Psoas muscle (tissue), 8 donors: Measurements from ENCODE around the gene CAMTA1. TPM values are rescaled to one million over a fixed set of nuclear protein-coding genes. Genes with fewer than 3 reads are reported as not detected.

Experiments
- ATAC-seq, 4 donors: fragments of 200-7000 bp; cut with Tn5 transposase; one replicate each; pipeline ENCODE4 v1.9.1; 2020; ENCODE audit warnings: moderate library complexity in 3 of 4, mild to moderate bottlenecking in 2 of 4
- DNase-seq, 2 donors: peaks; one replicate each; pipeline ENCODE4 v3.0.0-alpha.2; 2020
- H3K27ac ChIP-seq: fragments of 200-600 bp; one replicate; pipeline ENCODE4 v1.8.0; 2022
- H3K27me3 ChIP-seq, 3 donors: fragments of 200-600 bp in 1 of 3; one replicate each; pipeline versions ENCODE4 v1.6.1 to v1.8.0; 2013 to 2022; ENCODE audit warnings: low read length in 2 of 3, mild to moderate bottlenecking in 2 of 3, moderate library complexity in 1 of 3; ENCODE audit not compliant: insufficient read depth in 3 of 3
- H3K36me3 ChIP-seq, 2 donors: fragments of 200-600 bp in 1 of 2; one replicate each; pipeline versions ENCODE4 v1.6.1 to v1.8.0; 2013 to 2022; ENCODE audit warnings: low read depth in 1 of 2, mild to moderate bottlenecking in 1 of 2, moderate library complexity in 1 of 2; ENCODE audit not compliant: insufficient read depth in 1 of 2
- H3K4me1 ChIP-seq: fragments of 200-600 bp; one replicate; pipeline ENCODE4 v1.8.0; 2022
- H3K4me3 ChIP-seq: fragments of 200-600 bp; one replicate; pipeline ENCODE4 v1.8.0; 2022; ENCODE audit warnings: mild to moderate bottlenecking
- H3K9me3 ChIP-seq: fragments of 200-600 bp; one replicate; pipeline ENCODE4 v1.8.0; 2022
- WGBS, 3 donors: extraction: QIAGEN DNeasy Blood & Tissue Kit; methylation state at CpG; one replicate each; pipeline versions ENCODE4 v1.1.6 to v1.1.7; 2013; 5-methylcytosine and 5-hydroxymethylcytosine counted together
- intact Hi-C, 2 donors: fragments of 100-400 bp; cut with DNase I; formaldehyde crosslinking; loops; one replicate each; pipeline versions ENCODE4 v1.11.0 to v1.14.2; 2022
- polyA plus RNA-seq, 3 donors: library from polyadenylated mRNA; stranded (reverse); fragments of 200-250 nt; gene quantifications; one replicate each; pipeline ENCODE4 v1.2.3, GENCODE V29; 2013
- total RNA-seq, 4 donors: library from RNA; stranded (reverse); fragmentation: NEBNext Ultra II Directional in 2 of 4; extraction: Animal tissue kit (Norgen Biotek cat#: 25700) in 2 of 4; gene quantifications; one replicate each; pipeline versions ENCODE4 v1.2.1 to v1.2.4, GENCODE V29; 2021 to 2023
- TF ChIP-seq, protein P1 (sequence below): fragments of 200-600 bp; IDR thresholded peaks from one replicate; pipeline ENCODE4 v1.8.0; 2022; ENCODE audit warnings: antibody characterized with exemption
- donor health status: healthy with polysubstance abuse.
- donor health status: DM: no; HTN: no; CAD: no; lungs with moderate emphysema.
- donor health status: Bipolar disorder and iron deficiency.
- donor health status: healthy.
- donor health status: DM: yes; HTN: yes; CAD: no.
- donor health status: DM: no; HTN: no; CAD: no.
- donor health status: DM: no; HTN: no; CAD: no.
- donor health status: DM: yes; HTN: yes; CAD: no.

CAMTA1 gene
- total and polyA plus RNA-seq, 7 donors: 64.6 to 206 (median 76.5) TPM

- no peaks in the 10 kb centered on the region for H3K9me3 ChIP-seq
- intact Hi-C loops: loop anchor here in 1 of 2 donors (10.0 kb wide), 1 partner anchor 417 kb away; no protein-coding TSS in a partner anchor
- no peaks in the 10 kb centered on the region for H3K4me1 ChIP-seq
- no peak for ATAC-seq
- 88 to 93% (median 91%) methylated on average over 5 of the region's 5 CpGs for WGBS, 3 donors
- H3K36me3 ChIP-seq: no peaks in the 10 kb centered on the region
- H3K4me3 ChIP-seq: no peak overlapping the region
- H3K27me3 ChIP-seq: no peaks in the 10 kb centered on the region
- no peak overlapping the region for H3K27ac ChIP-seq
- DNase-seq: no peak
- TF ChIP-seq, protein P1, sequence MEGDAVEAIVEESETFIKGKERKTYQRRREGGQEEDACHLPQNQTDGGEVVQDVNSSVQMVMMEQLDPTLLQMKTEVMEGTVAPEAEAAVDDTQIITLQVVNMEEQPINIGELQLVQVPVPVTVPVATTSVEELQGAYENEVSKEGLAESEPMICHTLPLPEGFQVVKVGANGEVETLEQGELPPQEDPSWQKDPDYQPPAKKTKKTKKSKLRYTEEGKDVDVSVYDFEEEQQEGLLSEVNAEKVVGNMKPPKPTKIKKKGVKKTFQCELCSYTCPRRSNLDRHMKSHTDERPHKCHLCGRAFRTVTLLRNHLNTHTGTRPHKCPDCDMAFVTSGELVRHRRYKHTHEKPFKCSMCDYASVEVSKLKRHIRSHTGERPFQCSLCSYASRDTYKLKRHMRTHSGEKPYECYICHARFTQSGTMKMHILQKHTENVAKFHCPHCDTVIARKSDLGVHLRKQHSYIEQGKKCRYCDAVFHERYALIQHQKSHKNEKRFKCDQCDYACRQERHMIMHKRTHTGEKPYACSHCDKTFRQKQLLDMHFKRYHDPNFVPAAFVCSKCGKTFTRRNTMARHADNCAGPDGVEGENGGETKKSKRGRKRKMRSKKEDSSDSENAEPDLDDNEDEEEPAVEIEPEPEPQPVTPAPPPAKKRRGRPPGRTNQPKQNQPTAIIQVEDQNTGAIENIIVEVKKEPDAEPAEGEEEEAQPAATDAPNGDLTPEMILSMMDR: no peak
Measured at GRCh38 chr1:7227654-7228053, 442.4 kb downstream of the CAMTA1 start.

GRCh38 chr1:7228252-7228961 is 443.2 kb downstream of the CAMTA1 start:
- WGBS, 3 donors: 80 to 88% (median 83%) methylated on average over 17 of the region's 17 CpGs
- intact Hi-C loops: loop anchor here in 1 of 2 donors (10.0 kb wide), 1 partner anchor 416 kb away; no protein-coding TSS in a partner anchor
- no peak overlapping the region for H3K27ac ChIP-seq
- TF ChIP-seq, protein P1: no peak
- H3K9me3 ChIP-seq: no peaks in the 10 kb centered on the region
- H3K36me3 ChIP-seq: no peaks in the 10 kb centered on the region
- DNase-seq: no peak
- no peaks in the 10 kb centered on the region for H3K4me1 ChIP-seq
- H3K27me3 ChIP-seq: no peaks in the 10 kb centered on the region
- no peak for ATAC-seq
- H3K4me3 ChIP-seq: no peak overlapping the region

DNA sequence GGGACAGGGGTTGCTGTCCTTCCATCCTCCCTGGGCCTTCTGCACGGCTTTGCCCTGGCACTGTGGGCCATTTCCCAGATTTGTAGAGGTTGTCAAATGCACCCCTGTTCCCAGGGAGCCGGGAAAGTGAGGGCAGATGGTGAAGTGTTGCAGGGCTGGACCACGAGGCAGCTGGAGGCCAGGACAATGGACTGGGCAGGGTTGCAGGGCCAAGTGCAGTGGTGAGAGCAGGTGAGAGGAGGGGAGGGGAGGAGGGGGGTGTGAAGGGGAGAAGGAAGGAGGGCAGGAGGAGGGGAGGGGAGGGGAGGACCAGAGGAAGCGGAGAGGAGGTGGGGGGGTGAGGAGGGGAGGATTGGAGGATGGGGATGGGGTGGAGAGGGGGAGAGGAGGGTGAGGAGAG is 443.9 kb downstream of the CAMTA1 start:
- no peak overlapping the region for H3K27ac ChIP-seq
- DNase-seq (no peak), ATAC-seq (no peak)
- no peaks in the 10 kb centered on the region for H3K36me3 ChIP-seq
- TF ChIP-seq, protein P1: no peak
- no peaks in the 10 kb centered on the region for H3K9me3 ChIP-seq
- intact Hi-C loops: loop anchor here in 1 of 2 donors (10.0 kb wide), 1 partner anchor 416 kb away; no protein-coding TSS in a partner anchor
- WGBS, 3 donors: 41 to 67% (median 59%) methylated on average over 3 to 4 of the region's 4 CpGs
- no peaks in the 10 kb centered on the region for H3K27me3 ChIP-seq
- H3K4me3 ChIP-seq: no peak overlapping the region
- H3K4me1 ChIP-seq: no peaks in the 10 kb centered on the region

DNA sequence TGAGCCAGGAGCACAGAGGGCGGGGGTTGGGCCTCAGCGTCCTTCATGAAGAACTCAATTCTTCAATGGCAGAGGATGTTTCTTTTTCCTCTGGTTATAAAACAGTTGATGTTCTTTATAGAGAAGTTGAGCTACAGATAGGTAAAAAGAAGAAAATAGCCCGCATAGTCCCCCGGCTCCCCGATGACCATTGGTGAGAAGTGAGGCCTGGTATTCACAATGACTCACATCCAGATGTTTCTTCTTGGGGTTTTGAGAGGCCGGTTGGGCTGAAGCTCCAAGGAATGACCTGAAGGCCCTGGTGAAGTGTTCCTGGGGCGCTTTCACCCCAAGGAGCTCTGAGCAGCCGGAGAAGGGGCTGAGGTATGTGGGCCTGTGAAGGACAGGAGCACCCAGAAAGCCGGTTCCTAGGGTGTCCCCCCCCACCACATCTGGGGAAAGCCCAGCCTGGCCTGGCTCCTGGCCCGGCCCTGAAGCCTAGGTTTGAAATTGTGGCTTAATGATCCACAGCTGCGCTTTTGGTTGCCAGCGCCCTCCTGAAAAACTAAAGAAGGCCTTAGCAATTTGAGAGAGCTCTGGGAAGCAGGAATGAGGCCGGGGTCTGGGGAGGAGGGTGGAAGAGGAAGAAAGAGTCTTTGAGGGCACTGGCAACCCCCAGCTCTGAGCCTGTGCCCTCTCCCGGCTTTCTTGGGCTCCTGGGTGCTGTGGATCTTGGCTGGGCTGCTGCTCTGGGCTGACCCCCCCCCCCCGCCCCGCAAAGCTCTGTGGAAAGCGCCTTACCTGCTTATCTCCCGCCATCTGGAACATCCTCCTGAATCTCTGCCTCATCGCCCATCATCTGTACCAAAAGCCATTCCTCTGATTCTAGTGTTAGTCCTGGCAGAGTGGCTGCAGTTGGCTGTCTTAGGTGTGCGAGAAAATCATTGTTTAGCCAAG is 444.7 kb downstream of the CAMTA1 start:
- intact Hi-C loops: loop anchor here in 1 of 2 donors (10.0 kb wide), 1 partner anchor 415 kb away; no protein-coding TSS in a partner anchor
- WGBS, 3 donors: 64 to 70% (median 66%) methylated on average over 20 of the region's 20 CpGs
- H3K27ac ChIP-seq: no peak overlapping the region

More for the DNA sequence above, 444.7 kb downstream of the CAMTA1 start:
- Histone ChIP-seq H3K27me3 (no peaks in the 10 kb centered on the region), H3K4me1 (no peaks in the 10 kb centered on the region), H3K9me3 (no peaks in the 10 kb centered on the region), H3K36me3 (no peaks in the 10 kb centered on the region), H3K4me3 (no peak overlapping the region)
- TF ChIP-seq, protein P1: no peak
- no peak for ATAC-seq
- no peak for DNase-seq
